ENCODE data around the gene MSRB1. TPM values are rescaled to one million over a fixed set of nuclear protein-coding genes. Genes with fewer than 3 reads are reported as not detected.

Gene MSRB1
- total and polyA plus RNA-seq, 9 donors: 6.7 to 31.1 (median 21.9) TPM

- TF ChIP-seq EP300 (IDR thresholded peaks at IDR 0.05): no peak
- no peak for TF ChIP-seq POLR2A (IDR thresholded peaks at IDR 0.05)
- no peak for TF ChIP-seq CTCF (IDR thresholded peaks at IDR 0.05)
- intact Hi-C loops (cut with DNase I): no loop called here
- WGBS, 3 donors: 31 to 36% (median 35%) methylated on average over 4 of the region's 4 CpGs
- no peak for DNase-seq
- Histone ChIP-seq H3K4me3 (no peak overlapping the region), H3K9me3 (no peaks in the 10 kb centered on the region), H3K27me3 (no peaks in the 10 kb centered on the region), H3K36me3 (no peaks in the 10 kb centered on the region), H3K4me1 (ENCODE audit: insufficient read depth) (no peaks in the 10 kb centered on the region), H3K27ac (no peak overlapping the region)
These were observed 52.3 kb downstream of the MSRB1 start for GRCh38 chr16:1890708-1891050.

- H3K27ac ChIP-seq: no peak overlapping the region
- no peak for TF ChIP-seq EP300 (IDR thresholded peaks at IDR 0.05)
- no peak for TF ChIP-seq CTCF (IDR thresholded peaks at IDR 0.05)
- TF ChIP-seq POLR2A (IDR thresholded peaks at IDR 0.05): no peak
- no peak overlapping the region for H3K4me3 ChIP-seq
- no peak for DNase-seq
- H3K27me3 ChIP-seq: no peaks in the 10 kb centered on the region
- 49 to 67% (median 50%) methylated on average over 16 of the region's 16 CpGs for WGBS, 3 donors
- intact Hi-C loops (cut with DNase I): no loop called here
- no peaks in the 10 kb centered on the region for H3K4me1 ChIP-seq (ENCODE audit: insufficient read depth)
- H3K36me3 ChIP-seq: no peaks in the 10 kb centered on the region
- no peaks in the 10 kb centered on the region for H3K9me3 ChIP-seq
These were observed 52.8 kb downstream of the MSRB1 start for GRCh38 chr16:1890024-1890707.

Small RNAs within 50 kb of the gene (small RNA-seq; reads per million reads assigned to genes)
- gene AC005363.2 (not detected), gene SNORA10 (not detected), gene SNORA64 (not detected)

Other genes with a start within 250 kb of the MSRB1 start
- 100 to 1,000 TPM in 1 of 7 donors, 10 to 100 TPM in 6; 50.3 to 117 (median 75.5) TPM for gene MAPK8IP3, start 237.0 kb downstream of the MSRB1 start, total RNA-seq
- 10 to 100 TPM in 1 of 2 donors, 1 to 10 TPM in 1; 7.0 to 60.8 TPM for gene MAPK8IP3, start 237.0 kb downstream of the MSRB1 start, polyA plus RNA-seq
- 100 to 1,000 TPM in 1 of 7 donors, 10 to 100 TPM in 6; 68.6 to 129 (median 86.8) TPM for gene NME3, start 171.7 kb downstream of the MSRB1 start, total RNA-seq
- 100 to 1,000 TPM in 1 of 2 donors, not detected in 1; 128 TPM for gene NME3, start 171.7 kb downstream of the MSRB1 start, polyA plus RNA-seq
- 10 to 100 TPM in 6 of 7 donors, 1 to 10 TPM in 1; 6.2 to 19.2 (median 16.1) TPM for gene EME2, start 170.4 kb downstream of the MSRB1 start, total RNA-seq
- gene EME2, start 170.4 kb downstream of the MSRB1 start, polyA plus RNA-seq: 1 to 10 TPM in 1 of 2 donors, under 1 TPM in 1; 0.83 to 4.6 TPM
- gene MRPS34, start 170.1 kb downstream of the MSRB1 start, total RNA-seq: 10 to 100 TPM; 47.5 to 79.4 (median 53.6) TPM
- gene MRPS34, start 170.1 kb downstream of the MSRB1 start, polyA plus RNA-seq: 10 to 100 TPM; 31.8 to 61.4 TPM
- gene SPSB3, start 160.6 kb downstream of the MSRB1 start, total RNA-seq: 10 to 100 TPM; 34.9 to 98.5 (median 57.6) TPM
- gene SPSB3, start 160.6 kb downstream of the MSRB1 start, polyA plus RNA-seq: 100 to 1,000 TPM in 1 of 2 donors, 1 to 10 TPM in 1; 2.4 to 138 TPM
- gene NUBP2, start 160.2 kb downstream of the MSRB1 start, total RNA-seq: 10 to 100 TPM; 42.8 to 72.0 (median 52.3) TPM
- gene NUBP2, start 160.2 kb downstream of the MSRB1 start, polyA plus RNA-seq: 10 to 100 TPM in 1 of 2 donors, under 1 TPM in 1; 0.50 to 76.5 TPM
- 1 to 10 TPM in 2 of 7 donors, under 1 TPM in 5; 0.20 to 1.8 (median 0.47) TPM for gene IGFALS, start 149.5 kb downstream of the MSRB1 start, total RNA-seq
- gene IGFALS, start 149.5 kb downstream of the MSRB1 start, polyA plus RNA-seq: under 1 TPM in 1 of 2 donors, not detected in 1; 0.63 TPM
- 10 to 100 TPM; 22.8 to 70.2 (median 37.0) TPM for gene HAGH, start 116.4 kb downstream of the MSRB1 start, total RNA-seq
- 10 to 100 TPM in 1 of 2 donors, 1 to 10 TPM in 1; 7.7 to 38.2 TPM for gene HAGH, start 116.4 kb downstream of the MSRB1 start, polyA plus RNA-seq
- 10 to 100 TPM; 11.0 to 22.1 (median 16.8) TPM for gene FAHD1, start 116.0 kb downstream of the MSRB1 start, total RNA-seq
- gene FAHD1, start 116.0 kb downstream of the MSRB1 start, polyA plus RNA-seq: 10 to 100 TPM; 11.0 to 14.0 TPM
- gene MEIOB, start 71.0 kb downstream of the MSRB1 start, total RNA-seq: under 1 TPM in 2 of 7 donors, not detected in 5; 0.23 to 0.24 TPM
- gene MEIOB, start 71.0 kb downstream of the MSRB1 start, polyA plus RNA-seq: under 1 TPM; 0.24 to 0.27 TPM
- 1 to 10 TPM in 1 of 7 donors, under 1 TPM in 1, not detected in 5; 0.69 to 1.8 TPM for gene HS3ST6, start 24.8 kb downstream of the MSRB1 start, total RNA-seq
- not detected for gene HS3ST6, start 24.8 kb downstream of the MSRB1 start, polyA plus RNA-seq
- not detected for gene RPL3L, start 11.5 kb upstream of the MSRB1 start, total RNA-seq
- not detected for gene RPL3L, start 11.5 kb upstream of the MSRB1 start, polyA plus RNA-seq
- gene NDUFB10, start 16.3 kb upstream of the MSRB1 start, total RNA-seq: 100 to 1,000 TPM in 3 of 7 donors, 10 to 100 TPM in 4; 81.5 to 133 (median 95.4) TPM
- 100 to 1,000 TPM; 152 to 176 TPM for gene NDUFB10, start 16.3 kb upstream of the MSRB1 start, polyA plus RNA-seq
- 1,000 to 10,000 TPM; 2,694 to 4,021 (median 3,788) TPM for gene RPS2, start 21.6 kb upstream of the MSRB1 start, total RNA-seq
- gene RPS2, start 21.6 kb upstream of the MSRB1 start, polyA plus RNA-seq: 1,000 to 10,000 TPM; 1,606 to 4,743 TPM
- gene RNF151, start 23.7 kb upstream of the MSRB1 start, total RNA-seq: under 1 TPM in 1 of 7 donors, not detected in 6; 0.32 TPM
- gene RNF151, start 23.7 kb upstream of the MSRB1 start, polyA plus RNA-seq: not detected
- 10 to 100 TPM; 28.9 to 48.0 (median 31.0) TPM for gene TBL3, start 28.9 kb upstream of the MSRB1 start, total RNA-seq
- 10 to 100 TPM in 1 of 2 donors, 1 to 10 TPM in 1; 2.1 to 40.6 TPM for gene TBL3, start 28.9 kb upstream of the MSRB1 start, polyA plus RNA-seq
- 1 to 10 TPM in 1 of 7 donors, under 1 TPM in 3, not detected in 3; 0.36 to 1.3 (median 0.66) TPM for gene NOXO1, start 38.3 kb upstream of the MSRB1 start, total RNA-seq
- under 1 TPM in 1 of 2 donors, not detected in 1; 0.48 TPM for gene NOXO1, start 38.3 kb upstream of the MSRB1 start, polyA plus RNA-seq
- 10 to 100 TPM; 10.6 to 18.5 (median 14.0) TPM for gene GFER, start 41.0 kb upstream of the MSRB1 start, total RNA-seq
- gene GFER, start 41.0 kb upstream of the MSRB1 start, polyA plus RNA-seq: 10 to 100 TPM in 1 of 2 donors, 1 to 10 TPM in 1; 6.1 to 16.8 TPM
- 1 to 10 TPM in 4 of 7 donors, under 1 TPM in 3; 0.50 to 4.0 (median 1.1) TPM for gene SYNGR3, start 46.8 kb upstream of the MSRB1 start, total RNA-seq
- gene SYNGR3, start 46.8 kb upstream of the MSRB1 start, polyA plus RNA-seq: under 1 TPM; 0.42 to 0.75 TPM
- 10 to 100 TPM; 25.8 to 44.5 (median 30.3) TPM for gene ZNF598, start 66.6 kb upstream of the MSRB1 start, total RNA-seq
- gene ZNF598, start 66.6 kb upstream of the MSRB1 start, polyA plus RNA-seq: 10 to 100 TPM in 1 of 2 donors, under 1 TPM in 1; 0.95 to 26.7 TPM
- 1 to 10 TPM in 1 of 7 donors, under 1 TPM in 2, not detected in 4; 0.46 to 1.1 (median 0.78) TPM for gene NPW, start 76.6 kb upstream of the MSRB1 start, total RNA-seq
- gene NPW, start 76.6 kb upstream of the MSRB1 start, polyA plus RNA-seq: under 1 TPM in 1 of 2 donors, not detected in 1; 0.17 TPM
- gene NHERF2, start 83.7 kb upstream of the MSRB1 start, total RNA-seq: 100 to 1,000 TPM in 1 of 7 donors, 10 to 100 TPM in 6; 25.0 to 118 (median 78.7) TPM
- 100 to 1,000 TPM in 1 of 2 donors, 1 to 10 TPM in 1; 6.3 to 101 TPM for gene NHERF2, start 83.7 kb upstream of the MSRB1 start, polyA plus RNA-seq
- gene NTHL1, start 104.6 kb upstream of the MSRB1 start, total RNA-seq: 10 to 100 TPM; 17.1 to 38.1 (median 23.9) TPM
- gene NTHL1, start 104.6 kb upstream of the MSRB1 start, polyA plus RNA-seq: 10 to 100 TPM in 1 of 2 donors, 1 to 10 TPM in 1; 1.9 to 27.3 TPM
- 100 to 1,000 TPM in 4 of 7 donors, 10 to 100 TPM in 3; 47.0 to 150 (median 131) TPM for gene TSC2, start 104.8 kb upstream of the MSRB1 start, total RNA-seq
- 10 to 100 TPM; 51.7 to 72.1 TPM for gene TSC2, start 104.8 kb upstream of the MSRB1 start, polyA plus RNA-seq
- 100 to 1,000 TPM in 6 of 7 donors, 10 to 100 TPM in 1; 78.8 to 203 (median 145) TPM for gene PKD1, start 192.7 kb upstream of the MSRB1 start, total RNA-seq
- gene PKD1, start 192.7 kb upstream of the MSRB1 start, polyA plus RNA-seq: 100 to 1,000 TPM in 1 of 2 donors, 1 to 10 TPM in 1; 8.7 to 113 TPM
- under 1 TPM in 2 of 7 donors, not detected in 5; 0.12 to 0.80 TPM for gene RAB26, start 205.4 kb upstream of the MSRB1 start, total RNA-seq
- gene RAB26, start 205.4 kb upstream of the MSRB1 start, polyA plus RNA-seq: under 1 TPM; 0.19 to 0.50 TPM
- gene TRAF7, start 212.6 kb upstream of the MSRB1 start, total RNA-seq: 10 to 100 TPM; 20.5 to 68.0 (median 48.0) TPM
- 10 to 100 TPM; 13.3 to 26.3 TPM for gene TRAF7, start 212.6 kb upstream of the MSRB1 start, polyA plus RNA-seq

Data from ovary (tissue), 9 donors.